NK-92 (cell line): Measurements from ENCODE around the gene LPGAT1.

Source experiments
- DNase-seq: peaks from one replicate; lab custom pipeline; 2025; ENCODE audit not compliant: unreplicated experiment; lab: John Stamatoyannopoulos, UW

Gene LPGAT1

GRCh38 chr1:211764701-211765100 is 65.9 kb downstream of the LPGAT1 start:
- DNase-seq = no peak

GRCh38 chr1:211762206-211762605 is 68.4 kb downstream of the LPGAT1 start:
- DNase-seq = no peak

GRCh38 chr1:211761400-211761799 is 69.2 kb downstream of the LPGAT1 start:
- DNase-seq = no peak

- no peak for DNase-seq
Observed at GRCh38 chr1:211756471-211757020, 74.0 kb downstream of the LPGAT1 start.

- DNase-seq = no peak
Observed at GRCh38 chr1:211753649-211754251, 76.8 kb downstream of the LPGAT1 start.

- DNase-seq = no peak
Observed at GRCh38 chr1:211752951-211753486, 77.5 kb downstream of the LPGAT1 start.

- DNase-seq = no peak
Observed at GRCh38 chr1:211752317-211752716, 78.2 kb downstream of the LPGAT1 start.

GRCh38 chr1:211751438-211751837 is 79.1 kb downstream of the LPGAT1 start:
- no peak for DNase-seq

GRCh38 chr1:211750599-211750998 is 80.0 kb downstream of the LPGAT1 start:
- DNase-seq = no peak

GRCh38 chr1:211749251-211749650 is 81.3 kb downstream of the LPGAT1 start:
- DNase-seq = no peak

GRCh38 chr1:211748810-211749209 is 81.8 kb downstream of the LPGAT1 start:
- DNase-seq = no peak

- no peak for DNase-seq
Observed at GRCh38 chr1:211742889-211743529, 87.6 kb downstream of the LPGAT1 start.

GRCh38 chr1:211742272-211742671 is 88.3 kb downstream of the LPGAT1 start:
- no peak for DNase-seq

- DNase-seq = no peak
Observed at GRCh38 chr1:211741788-211742187, 88.8 kb downstream of the LPGAT1 start.

- DNase-seq = no peak
Observed at GRCh38 chr1:211741116-211741515, 89.4 kb downstream of the LPGAT1 start.

GRCh38 chr1:211739671-211740411 is 90.7 kb downstream of the LPGAT1 start:
- DNase-seq = no peak

GRCh38 chr1:211738691-211739301 is 91.8 kb downstream of the LPGAT1 start:
- no peak for DNase-seq

- no peak for DNase-seq
Observed at GRCh38 chr1:211738096-211738690, 92.4 kb downstream of the LPGAT1 start.

GRCh38 chr1:211737115-211738035 is 93.2 kb downstream of the LPGAT1 start:
- DNase-seq = no peak
